ENCODE results near the gene SPHK1.

The SPHK1 gene

GRCh38 chr17:76350463-76350862, 33.9 kb upstream of the SPHK1 start:
- no peak for TF ChIP-seq CTCF (IDR thresholded peaks at IDR 0.05; ENCODE audit: extremely low read depth, missing control alignments)
- no peak for DNase-seq (ENCODE audit: low spot score)

DNA sequence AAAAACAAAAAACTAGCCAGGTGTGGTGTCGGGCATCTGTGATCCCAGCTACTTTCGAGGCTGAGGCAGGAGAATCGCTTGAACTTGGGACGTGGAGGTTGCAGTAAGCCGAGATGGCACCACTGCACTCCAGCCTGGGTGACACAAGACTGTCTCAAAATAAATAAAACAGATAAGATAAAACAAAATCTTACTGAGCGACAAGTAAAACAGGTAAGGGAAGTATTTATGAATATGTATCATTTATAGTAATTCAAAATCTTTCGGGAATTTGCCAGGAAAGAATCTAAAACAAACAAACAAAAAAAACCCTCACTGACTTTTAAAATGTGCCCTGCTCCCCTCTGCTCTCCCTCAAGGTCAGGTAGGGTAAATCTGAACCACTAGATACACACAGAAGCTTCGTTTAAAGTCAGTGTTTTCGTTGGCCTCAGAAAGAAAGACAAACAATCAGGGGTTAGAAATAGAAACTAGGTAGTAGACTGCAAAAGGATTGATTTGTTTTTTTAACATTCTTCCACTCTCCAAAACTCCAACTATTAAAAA, 32.8 kb upstream of the SPHK1 start:
- no peak for DNase-seq (ENCODE audit: low spot score)
- no peak for TF ChIP-seq CTCF (IDR thresholded peaks at IDR 0.05; ENCODE audit: extremely low read depth, missing control alignments)

DNA sequence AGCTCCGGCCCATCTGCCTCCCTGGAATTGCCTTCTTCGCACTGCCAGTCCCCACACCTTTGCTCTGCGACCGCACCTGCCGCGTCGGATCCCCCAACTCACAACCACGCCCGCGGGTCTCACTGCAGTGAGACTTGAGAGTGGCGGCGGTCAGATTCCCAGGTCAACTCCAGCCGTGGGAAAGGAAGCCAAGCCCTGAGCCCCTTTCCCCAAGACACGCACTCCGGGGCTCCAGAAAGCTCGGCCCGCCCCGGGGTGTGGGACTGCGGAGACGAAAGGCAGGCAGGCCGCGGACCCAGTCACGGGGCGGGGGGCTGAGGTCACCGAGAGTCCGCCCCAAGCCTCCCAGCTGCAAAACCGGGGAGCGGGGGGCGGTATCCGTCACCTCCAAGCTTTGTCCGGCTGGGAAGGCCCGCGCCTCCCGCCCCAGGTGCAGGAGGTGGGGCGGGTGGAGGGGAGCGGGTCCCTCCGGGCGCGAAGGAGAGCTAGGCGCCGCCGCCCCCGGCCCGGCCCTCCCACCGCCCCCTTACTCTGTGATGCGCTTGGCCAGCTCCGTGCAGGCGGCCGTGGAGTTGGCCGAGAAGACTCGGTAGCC, 31.3 kb upstream of the SPHK1 start:
- DNase-seq (ENCODE audit: low spot score), result peak; percentile 67
- TF ChIP-seq CTCF (IDR thresholded peaks at IDR 0.05; ENCODE audit: extremely low read depth, missing control alignments), result no peak

- DNase-seq (ENCODE audit: low spot score), result peak; percentile 95
- TF ChIP-seq CTCF (IDR thresholded peaks at IDR 0.05; ENCODE audit: extremely low read depth, missing control alignments), result no peak
Observed at GRCh38 chr17:76353599-76354316, 30.7 kb upstream of the SPHK1 start, which contains the start of gene PRPSAP1. TSS of gene PRPSAP1 (minus strand) at chr17:76353916. CDS start at chr17:76353703, 213 bp downstream.

DNA sequence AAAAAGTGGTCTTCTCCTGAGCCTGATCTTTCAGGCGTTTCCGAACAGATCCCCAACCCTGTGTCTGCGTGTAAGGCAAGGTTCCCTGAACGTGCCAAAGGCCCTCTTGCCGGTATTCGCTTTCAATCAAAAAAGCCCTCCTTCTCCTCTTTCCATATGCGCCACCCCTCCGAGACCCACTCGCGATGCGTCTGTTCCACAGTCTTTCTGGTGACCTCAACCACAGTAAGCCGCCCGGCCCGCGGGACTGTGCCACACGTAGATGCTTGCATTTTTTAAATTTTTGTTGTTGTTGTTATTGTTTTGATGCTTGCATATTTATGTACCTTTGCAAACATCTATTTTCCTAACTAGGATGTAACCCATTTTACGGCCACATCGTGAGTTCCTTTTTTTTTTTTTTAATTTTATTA, 30.1 kb upstream of the SPHK1 start:
- no peak for TF ChIP-seq CTCF (IDR thresholded peaks at IDR 0.05; ENCODE audit: extremely low read depth, missing control alignments)
- DNase-seq (ENCODE audit: low spot score), result no peak

DNA sequence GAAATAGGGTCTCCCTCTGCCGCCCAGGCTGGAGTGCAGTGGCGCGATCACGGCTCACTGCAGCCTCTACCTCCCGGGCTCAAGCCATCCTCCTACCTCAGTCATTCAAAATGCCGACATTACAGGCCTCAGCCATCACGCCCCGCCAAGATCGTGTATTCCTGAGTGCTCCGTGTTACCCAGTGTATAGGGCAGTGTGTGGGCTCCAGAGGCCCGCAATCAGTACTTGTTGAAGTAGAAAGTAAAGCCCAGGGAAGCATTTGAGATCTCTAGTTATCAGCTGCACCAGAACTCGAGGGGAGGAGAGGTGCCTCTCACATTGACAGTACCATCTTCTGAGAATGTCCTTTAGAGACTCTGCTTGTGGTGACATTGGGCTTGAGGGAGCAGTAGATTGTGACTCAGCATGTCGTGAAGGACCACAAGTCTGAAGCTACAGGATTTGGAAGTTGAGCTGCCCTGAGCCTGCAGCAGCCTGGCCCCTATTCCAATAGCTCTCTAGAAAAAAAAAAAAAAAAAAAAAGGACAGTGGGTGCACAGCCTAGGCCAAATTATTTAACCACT, 29.6 kb upstream of the SPHK1 start:
- TF ChIP-seq CTCF (IDR thresholded peaks at IDR 0.05; ENCODE audit: extremely low read depth, missing control alignments), result no peak
- no peak for DNase-seq (ENCODE audit: low spot score)

All from GM20000 (cell line).